ENCODE data around the gene LRRC61.

LRRC61 gene

DNA sequence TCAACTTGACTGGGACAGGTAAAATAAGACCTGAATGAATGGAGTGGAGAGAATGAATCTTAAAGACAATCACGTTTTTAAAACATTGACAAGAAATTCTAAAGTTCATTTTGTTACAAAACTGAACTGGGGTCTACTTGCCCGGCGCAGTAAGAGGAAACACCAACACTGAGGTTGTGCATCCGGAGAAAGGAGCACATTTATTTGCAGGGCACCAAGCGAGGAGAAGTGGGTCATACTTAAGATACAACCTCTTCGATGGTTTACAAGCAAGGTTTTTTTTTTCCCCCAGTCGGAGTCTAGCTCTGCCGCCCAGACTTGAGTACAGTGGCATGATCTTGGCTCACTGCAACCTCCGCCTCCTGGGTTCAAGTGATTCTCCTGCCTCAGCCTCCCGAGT is 42.0 kb downstream of the LRRC61 start:
- no peak for TF ChIP-seq POLR2AphosphoS5 (IDR thresholded peaks at IDR 0.05; ENCODE audit: low read depth, low read length)
- no peak for TF ChIP-seq SIN3A (IDR thresholded peaks at IDR 0.05; ENCODE audit: borderline replicate concordance, insufficient read depth, low read length)
- no peak for TF ChIP-seq FOXP2 (optimal IDR thresholded peaks at IDR 0.05; ENCODE audit: borderline replicate concordance, extremely low read depth, extremely low read length, insufficient read depth)
- TF ChIP-seq, protein P1, sequence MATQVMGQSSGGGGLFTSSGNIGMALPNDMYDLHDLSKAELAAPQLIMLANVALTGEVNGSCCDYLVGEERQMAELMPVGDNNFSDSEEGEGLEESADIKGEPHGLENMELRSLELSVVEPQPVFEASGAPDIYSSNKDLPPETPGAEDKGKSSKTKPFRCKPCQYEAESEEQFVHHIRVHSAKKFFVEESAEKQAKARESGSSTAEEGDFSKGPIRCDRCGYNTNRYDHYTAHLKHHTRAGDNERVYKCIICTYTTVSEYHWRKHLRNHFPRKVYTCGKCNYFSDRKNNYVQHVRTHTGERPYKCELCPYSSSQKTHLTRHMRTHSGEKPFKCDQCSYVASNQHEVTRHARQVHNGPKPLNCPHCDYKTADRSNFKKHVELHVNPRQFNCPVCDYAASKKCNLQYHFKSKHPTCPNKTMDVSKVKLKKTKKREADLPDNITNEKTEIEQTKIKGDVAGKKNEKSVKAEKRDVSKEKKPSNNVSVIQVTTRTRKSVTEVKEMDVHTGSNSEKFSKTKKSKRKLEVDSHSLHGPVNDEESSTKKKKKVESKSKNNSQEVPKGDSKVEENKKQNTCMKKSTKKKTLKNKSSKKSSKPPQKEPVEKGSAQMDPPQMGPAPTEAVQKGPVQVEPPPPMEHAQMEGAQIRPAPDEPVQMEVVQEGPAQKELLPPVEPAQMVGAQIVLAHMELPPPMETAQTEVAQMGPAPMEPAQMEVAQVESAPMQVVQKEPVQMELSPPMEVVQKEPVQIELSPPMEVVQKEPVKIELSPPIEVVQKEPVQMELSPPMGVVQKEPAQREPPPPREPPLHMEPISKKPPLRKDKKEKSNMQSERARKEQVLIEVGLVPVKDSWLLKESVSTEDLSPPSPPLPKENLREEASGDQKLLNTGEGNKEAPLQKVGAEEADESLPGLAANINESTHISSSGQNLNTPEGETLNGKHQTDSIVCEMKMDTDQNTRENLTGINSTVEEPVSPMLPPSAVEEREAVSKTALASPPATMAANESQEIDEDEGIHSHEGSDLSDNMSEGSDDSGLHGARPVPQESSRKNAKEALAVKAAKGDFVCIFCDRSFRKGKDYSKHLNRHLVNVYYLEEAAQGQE (IDR thresholded peaks at IDR 0.05; ENCODE audit: insufficient read depth in 1 of 2, low read depth in 2 of 2, low read length in 2 of 2) = no peak
- TF ChIP-seq TAF1 (IDR thresholded peaks at IDR 0.05; ENCODE audit: borderline replicate concordance, insufficient read depth, low read length) = no peak

DNA sequence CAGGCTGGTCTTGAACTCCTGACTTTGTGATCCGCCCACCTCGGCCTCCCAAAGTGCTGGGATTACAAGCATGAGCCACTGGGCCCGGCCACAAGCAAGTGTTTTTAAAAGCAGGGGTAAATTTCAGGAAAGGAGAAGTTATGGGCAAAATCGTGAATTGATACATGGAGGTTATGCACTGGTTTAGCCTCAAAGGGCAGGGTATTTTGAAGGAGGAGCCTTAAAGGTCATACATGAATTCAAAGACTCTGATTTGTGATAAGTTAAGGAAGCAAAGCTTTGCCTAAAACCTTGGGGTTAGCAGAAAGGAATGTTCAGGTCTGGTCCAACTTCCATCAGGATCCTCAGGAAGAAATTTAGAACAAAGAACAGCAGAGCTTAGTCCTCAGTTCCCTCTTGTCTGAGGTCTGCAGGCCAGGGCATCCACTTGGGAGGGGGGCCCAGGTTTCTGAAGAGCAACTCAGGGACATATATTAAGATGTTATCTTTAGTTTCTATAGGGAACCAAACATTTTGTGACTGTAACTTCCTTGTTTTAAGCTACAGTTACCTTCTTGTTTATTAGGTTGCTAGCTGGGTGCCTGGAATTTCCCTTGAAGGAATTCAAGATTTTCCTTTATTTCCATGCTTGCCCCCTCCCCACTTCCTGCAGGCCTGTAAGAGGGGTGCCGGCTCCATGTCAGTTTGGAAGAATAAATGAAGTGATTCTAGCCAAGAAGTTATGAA is 42.7 kb downstream of the LRRC61 start:
- no peak for TF ChIP-seq TAF1 (IDR thresholded peaks at IDR 0.05; ENCODE audit: borderline replicate concordance, insufficient read depth, low read length)

GRCh38 chr7:150367677-150368095 is 44.5 kb downstream of the LRRC61 start:
- no peak for TF ChIP-seq POLR2AphosphoS5 (IDR thresholded peaks at IDR 0.05; ENCODE audit: low read depth, low read length)
- TF ChIP-seq, protein P1 (IDR thresholded peaks at IDR 0.05; ENCODE audit: insufficient read depth in 1 of 2, low read depth in 2 of 2, low read length in 2 of 2) = no peak

GRCh38 chr7:150368096-150368883 is 45.1 kb downstream of the LRRC61 start, which contains the start of gene REPIN1:
TSS of gene REPIN1 (plus strand) at chr7:150368822. CDS start at chr7:150369712, 890 bp downstream.
- TF ChIP-seq FOXP2 (optimal IDR thresholded peaks at IDR 0.05; ENCODE audit: borderline replicate concordance, extremely low read depth, extremely low read length, insufficient read depth) (peak; percentile 6), SIN3A (IDR thresholded peaks at IDR 0.05; ENCODE audit: borderline replicate concordance, insufficient read depth, low read length) (no peak), TAF1 (IDR thresholded peaks at IDR 0.05; ENCODE audit: borderline replicate concordance, insufficient read depth, low read length) (0 out of 2 replicates have a peak, but pooled peaks have one; percentile 61), POLR2AphosphoS5 (IDR thresholded peaks at IDR 0.05; ENCODE audit: low read depth, low read length) (0 out of 2 replicates have a peak, but pooled peaks have one; percentile 23)
- TF ChIP-seq, protein P1 (IDR thresholded peaks at IDR 0.05; ENCODE audit: insufficient read depth in 1 of 2, low read depth in 2 of 2, low read length in 2 of 2) = peak in 1 of 2 experiments; percentile 66; a peak in 2 of 4 replicates

DNA sequence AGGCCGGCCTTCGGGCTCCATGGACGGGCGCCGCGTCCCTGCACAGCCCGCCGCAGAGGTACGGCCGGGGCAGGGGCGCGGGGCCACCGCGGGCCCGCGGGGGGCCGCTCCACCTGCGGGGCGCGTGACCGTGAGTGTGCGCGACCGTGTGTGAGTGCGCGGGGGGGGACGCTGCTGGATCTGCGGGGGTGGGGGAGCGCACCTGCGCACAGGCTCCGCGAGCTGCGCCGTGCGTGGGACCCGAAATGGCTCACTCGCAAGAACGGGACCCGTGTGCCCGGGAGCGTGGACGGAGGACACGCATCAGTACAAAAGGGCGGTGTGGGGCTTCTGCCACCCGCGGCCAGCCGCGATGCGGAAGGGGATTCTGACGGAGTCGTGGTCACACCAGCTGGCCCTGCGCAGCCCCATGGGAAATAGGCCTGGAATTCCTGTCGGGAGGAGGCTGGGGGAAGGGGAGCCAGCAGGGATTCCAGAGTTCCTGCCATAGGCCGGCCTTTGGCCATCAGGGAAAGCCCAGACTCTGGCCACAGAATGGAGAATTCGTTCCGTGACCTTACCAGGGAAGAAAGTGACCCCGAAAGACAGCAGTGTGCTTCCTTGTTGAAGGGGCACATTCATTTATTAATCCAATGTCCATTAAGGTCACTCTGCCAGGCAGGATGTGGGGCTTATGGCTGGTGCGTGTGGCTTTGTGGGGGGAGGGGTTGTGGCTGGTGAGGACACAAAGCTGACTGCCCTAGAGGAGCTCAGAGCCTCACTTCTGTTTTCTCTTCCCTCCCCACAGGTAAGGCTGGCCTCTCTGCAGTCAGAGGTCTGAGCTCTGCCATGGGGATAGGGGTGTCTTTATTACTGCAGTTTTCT is 46.0 kb downstream of the LRRC61 start:
- TF ChIP-seq SIN3A (IDR thresholded peaks at IDR 0.05; ENCODE audit: borderline replicate concordance, insufficient read depth, low read length) (no peak; the same call in 1 of the 2 replicates), POLR2AphosphoS5 (IDR thresholded peaks at IDR 0.05; ENCODE audit: low read depth, low read length) (0 out of 2 replicates have a peak, but pooled peaks have one; percentile 7), FOXP2 (optimal IDR thresholded peaks at IDR 0.05; ENCODE audit: borderline replicate concordance, extremely low read depth, extremely low read length, insufficient read depth) (peak; percentile 65)
- TF ChIP-seq, protein P1 (IDR thresholded peaks at IDR 0.05; ENCODE audit: insufficient read depth in 1 of 2, low read depth in 2 of 2, low read length in 2 of 2) = no peak

All from PFSK-1 (cell line).